HepG2 (cell line): ENCODE results near the gene FBLIM1. TPM values are rescaled to one million over a fixed set of nuclear protein-coding genes. Genes with fewer than 3 reads are reported as not detected.
A peak's percentile ranks its signal among the peaks of the same experiment; 100 is the strongest.

Experiments
- ATAC-seq: fragments of 200-7000 bp; cut with Tn5 transposase; 3 replicates; pipeline ENCODE4 v1.9.1; 2020; ENCODE audit warnings: mild to moderate bottlenecking, moderate library complexity
- BruUV-seq: library from RNA; stranded (reverse); fragments of 400-500 nt; replicated peaks from 2 replicates; lab custom pipeline; 2021; lab: Mats Ljungman, UMichigan
- CTCF ChIA-PET: fragments of 300-600 bp; formaldehyde crosslinking; extraction: SDS; loops from one replicate; lab custom pipeline; 2021; ENCODE audit warnings: low total read pairs, inconsistent platforms, low intra/inter-chr PET ratio; lab: Yijun Ruan, JAX
- POLR2A ChIA-PET: fragments of 350-600 bp; sonication (Branson Sonifier 250); formaldehyde crosslinking; loops from one replicate; lab custom pipeline; 2020; ENCODE audit warnings: antibody characterized with exemption, inconsistent platforms; lab: Yijun Ruan, JAX
- DNase-seq: peaks from one replicate; pipeline ENCODE4 v3.0.0-alpha.2; 2015; ENCODE audit warnings: low spot score
- FAIRE-seq: peaks from 3 replicates; lab custom pipeline; 2011; peaks lifted over from hg19 to GRCh38; lab: Jason Lieb, UNC
- H2AFZ ChIP-seq: one replicate; pipeline ENCODE4 v1.6.1; 2011; ENCODE audit warnings: low read length, inconsistent platforms
- H3K27ac ChIP-seq: fragments of 300-600 bp; 3 replicates; pipeline ENCODE4 v1.8.0; 2011; ENCODE audit warnings: mixed run types, mild to moderate bottlenecking, mixed read lengths, low read length, inconsistent platforms; ENCODE audit not compliant: insufficient read depth; ENCODE audit errors: extremely low read length
- H3K27me3 ChIP-seq, 2 experiments: fragments of 200-600 bp in 1 of 2; 2 replicates in 1 of 2; 3 replicates in 1 of 2; pipeline versions ENCODE4 v1.6.0 to v1.8.0; 2011; ENCODE audit warnings: low read length in 2 of 2, mild to moderate bottlenecking in 2 of 2, moderate library complexity in 2 of 2, inconsistent platforms in 1 of 2; ENCODE audit not compliant: insufficient read depth in 2 of 2, control insufficient read depth in 1 of 2
- H3K36me3 ChIP-seq, 2 experiments: fragments of 200-600 bp in 1 of 2; replicated peaks in 1 of 2; 2 replicates in 1 of 2; 3 replicates in 1 of 2; pipeline versions ENCODE4 v1.5.1 to v1.8.0; 2011; ENCODE audit warnings: low read length in 2 of 2, inconsistent platforms in 1 of 2; ENCODE audit not compliant: insufficient read depth in 2 of 2, control insufficient read depth in 1 of 2
- H3K4me1 ChIP-seq: 2 replicates; pipeline ENCODE4 v1.5.1; 2012; ENCODE audit warnings: low read length, inconsistent platforms; ENCODE audit not compliant: insufficient read depth
- H3K4me2 ChIP-seq: 2 replicates; pipeline ENCODE4 v1.6.0; 2011; ENCODE audit warnings: low read depth, low read length, inconsistent platforms
- H3K4me3 ChIP-seq, 3 experiments: fragments of 200-600 bp in 1 of 3; sonication (generic), shearing (Covaris generic) in 1 of 3; replicated peaks in 1 of 3; 2 replicates each; pipeline ENCODE4 v1.5.1; 2011 to 2016; ENCODE audit warnings: low read length in 3 of 3, inconsistent platforms in 2 of 3, low read depth in 2 of 3, mild to moderate bottlenecking in 2 of 3, control low read depth in 1 of 3, mixed read lengths in 1 of 3; ENCODE audit not compliant: insufficient read depth in 1 of 3
- H3K79me2 ChIP-seq: one replicate; pipeline ENCODE4 v1.6.1; 2011; ENCODE audit warnings: low read length, inconsistent platforms; ENCODE audit not compliant: insufficient read depth
- H3K9ac ChIP-seq: 2 replicates; pipeline ENCODE4 v1.6.0; 2011; ENCODE audit warnings: mild to moderate bottlenecking, low read depth, low read length, inconsistent platforms; ENCODE audit not compliant: insufficient read depth
- H3K9me3 ChIP-seq: 2 replicates; pipeline ENCODE4 v1.5.1; 2012; ENCODE audit warnings: mild to moderate bottlenecking, low read length
- H4K20me1 ChIP-seq: 2 replicates; pipeline ENCODE4 v1.6.0; 2011; ENCODE audit warnings: inconsistent platforms, mild to moderate bottlenecking, low read length, moderate library complexity; ENCODE audit not compliant: insufficient read depth
- ATF6 ChIP-seq: sonication (generic); formaldehyde crosslinking; conservative IDR thresholded peaks from 2 replicates; pipeline ENCODE4 v1.4.0; 2020; ENCODE audit warnings: missing genetic modification reagents
- BRD4 ChIP-seq: sonication (generic); formaldehyde crosslinking; IDR thresholded peaks from 2 replicates; pipeline ENCODE4 v1.4.0; 2020; ENCODE audit warnings: missing genetic modification reagents
- CC2D1A ChIP-seq: sonication (generic); formaldehyde crosslinking; IDR thresholded peaks from 2 replicates; pipeline ENCODE4 v1.8.1; 2023; ENCODE audit warnings: mild to moderate bottlenecking, missing genetic modification reagents
- CCDC6 ChIP-seq: sonication (generic); formaldehyde crosslinking; IDR thresholded peaks from 2 replicates; pipeline ENCODE4 v1.8.1; 2022; ENCODE audit warnings: mild to moderate bottlenecking, missing genetic modification reagents, moderate library complexity
- FLYWCH1 ChIP-seq: sonication (generic); formaldehyde crosslinking; IDR thresholded peaks from 2 replicates; pipeline ENCODE4 v1.8.1; 2023; ENCODE audit warnings: mild to moderate bottlenecking, missing genetic modification reagents
- KDM3A ChIP-seq: IDR thresholded peaks from 2 replicates; pipeline ENCODE4 v1.6.1; 2018; ENCODE audit warnings: low read depth, missing compliant biosample characterization
- MAX ChIP-seq: IDR thresholded peaks from 2 replicates; pipeline ENCODE4 v1.6.1; 2012; ENCODE audit warnings: inconsistent platforms
- RXRA ChIP-seq: sonication (generic); formaldehyde crosslinking; IDR thresholded peaks from 2 replicates; pipeline ENCODE4 v1.5.1; 2020; ENCODE audit warnings: missing genetic modification reagents
- TBL1XR1 ChIP-seq: fragments of 150-350 bp; IDR thresholded peaks from 2 replicates; pipeline ENCODE4 v1.6.1; 2014; ENCODE audit warnings: borderline replicate concordance, low read length; ENCODE audit not compliant: partially characterized antibody
- TFDP1 ChIP-seq: IDR thresholded peaks from 2 replicates; pipeline ENCODE4 v1.6.1; 2016; ENCODE audit warnings: missing compliant biosample characterization, missing genetic modification reagents, borderline replicate concordance
- ZBTB21 ChIP-seq: sonication (generic); formaldehyde crosslinking; IDR thresholded peaks from 2 replicates; pipeline ENCODE4 v1.4.0; 2020; ENCODE audit warnings: missing genetic modification reagents
- ZNF33B ChIP-seq: sonication (generic); formaldehyde crosslinking; IDR thresholded peaks from 2 replicates; pipeline ENCODE4 v1.5.1; 2020; ENCODE audit warnings: mild to moderate bottlenecking, missing genetic modification reagents
- ZNF549 ChIP-seq: sonication (generic); formaldehyde crosslinking; IDR thresholded peaks from 2 replicates; pipeline ENCODE4 v1.5.0; 2020; ENCODE audit warnings: missing genetic modification reagents
- ZSCAN20 ChIP-seq: sonication (generic); formaldehyde crosslinking; IDR thresholded peaks from 2 replicates; pipeline ENCODE4 v1.4.0; 2020; ENCODE audit warnings: missing genetic modification reagents, mild to moderate bottlenecking, borderline replicate concordance
- WGBS: methylation state at CpG from one replicate; pipeline ENCODE4 v1.1.6; 2017; ENCODE audit warnings: low lambda C conversion rate; 5-methylcytosine and 5-hydroxymethylcytosine counted together
- in situ Hi-C: cut with HindIII; loops from 2 replicates; pipeline ENCODE4 v1.10.0; 2017; ENCODE audit warnings: low pct_unique_long_range_greater_than_20kb; ENCODE audit not compliant: extremely low pct_ligation_motif_present
- intact Hi-C: fragments of 100-400 bp; cut with micrococcal nuclease; formaldehyde crosslinking; loops from one replicate; pipeline ENCODE4 v1.10.0; 2022; ENCODE audit not compliant: unreplicated experiment
- polyA plus RNA-seq, 8 experiments: library from polyadenylated mRNA; depleted of rRNA in 3 of 8; stranded (reverse) in 7 of 8; unstranded in 1 of 8; fragments of >200 nt; fragmentation: Illumina TruSeq in 4 of 8; extraction: Trizol in 4 of 8; gene quantifications; 2 replicates each; pipeline versions ENCODE4 v1.2.1 to v1.2.3, GENCODE V29; 2011 to 2016; ENCODE audit warnings: low read depth in 4 of 8, missing spikeins in 1 of 8, mixed read lengths in 1 of 8; ENCODE audit not compliant: insufficient read depth in 1 of 8
- total RNA-seq, 5 experiments: library from RNA; depleted of rRNA; stranded (reverse); fragments of >200 nt; fragmentation: Illumina TruSeq; extraction: Trizol; gene quantifications; 2 replicates each; pipeline ENCODE4 v1.2.3, GENCODE V29; 2016; ENCODE audit warnings: low read depth in 1 of 5
- TF ChIP-seq, protein P1 (sequence below): IDR thresholded peaks from 2 replicates; pipeline ENCODE4 v1.6.1; 2016; ENCODE audit warnings: low read depth, missing genetic modification reagents, missing compliant biosample characterization

FBLIM1 gene
- total and polyA plus RNA-seq, 2 of the 13 experiments (the other 11 are each of a cell fraction or from before 2014, with no cell fraction given), result 10.6 to 23.0 TPM

- in situ Hi-C loops (loop anchor here (5.0 kb wide), 1 partner anchor 147 kb away; no protein-coding TSS in a partner anchor), intact Hi-C loops (loop anchor here (10.0 kb wide), 1 partner anchor 59 kb away; the partner anchor contains the start of gene PLEKHM2)
- Histone ChIP-seq H3K9ac (peak overlapping the region; percentile 21; the same call in 1 of the 2 replicates), H3K4me3 (peak overlapping the region in 1 of 3 experiments; percentile 48; a peak in 1 of 6 replicates), H2AFZ (no peak overlapping the region), H3K79me2 (no peaks in the 10 kb centered on the region), H3K36me3 (no peaks in the 10 kb centered on the region), H3K27ac (no peak overlapping the region), H3K4me1 (peaks cover 81% of the 10 kb centered on the region), H4K20me1 (no peaks in the 10 kb centered on the region), H3K27me3 (no peaks in the 10 kb centered on the region), H3K9me3 (no peaks in the 10 kb centered on the region), H3K4me2 (peak overlapping the region; percentile 61)
- DNase-seq (no peak), ATAC-seq (peak; percentile 46), FAIRE-seq (no peak)
- ChIA-PET POLR2A (interaction anchor here (1.1 to 1.6 kb wide), 2 partner anchors 141 to 155 kb away, joined by 3 to 4 read pairs; no protein-coding TSS in a partner anchor), CTCF (no interaction called here)
- 7% methylated on average over 3 of the region's 30 CpGs for WGBS
- no TSS peak for BruUV-seq
- 0 out of 2 replicates have a peak, but pooled peaks have one; percentile 62 for TF ChIP-seq ZNF33B (CRISPR knock-in tag)
- 0 out of 2 replicates have a peak, but pooled peaks have one; percentile 42 for TF ChIP-seq BRD4 (CRISPR knock-in tag)
- no peak for TF ChIP-seq CC2D1A (CRISPR knock-in tag)
- peak; percentile 52; the same call in 1 of the 2 replicates for TF ChIP-seq TFDP1 (CRISPR knock-in tag)
- TF ChIP-seq ZSCAN20 (CRISPR knock-in tag), result no peak
- no peak for TF ChIP-seq RXRA (CRISPR knock-in tag)
- TF ChIP-seq, protein P1, sequence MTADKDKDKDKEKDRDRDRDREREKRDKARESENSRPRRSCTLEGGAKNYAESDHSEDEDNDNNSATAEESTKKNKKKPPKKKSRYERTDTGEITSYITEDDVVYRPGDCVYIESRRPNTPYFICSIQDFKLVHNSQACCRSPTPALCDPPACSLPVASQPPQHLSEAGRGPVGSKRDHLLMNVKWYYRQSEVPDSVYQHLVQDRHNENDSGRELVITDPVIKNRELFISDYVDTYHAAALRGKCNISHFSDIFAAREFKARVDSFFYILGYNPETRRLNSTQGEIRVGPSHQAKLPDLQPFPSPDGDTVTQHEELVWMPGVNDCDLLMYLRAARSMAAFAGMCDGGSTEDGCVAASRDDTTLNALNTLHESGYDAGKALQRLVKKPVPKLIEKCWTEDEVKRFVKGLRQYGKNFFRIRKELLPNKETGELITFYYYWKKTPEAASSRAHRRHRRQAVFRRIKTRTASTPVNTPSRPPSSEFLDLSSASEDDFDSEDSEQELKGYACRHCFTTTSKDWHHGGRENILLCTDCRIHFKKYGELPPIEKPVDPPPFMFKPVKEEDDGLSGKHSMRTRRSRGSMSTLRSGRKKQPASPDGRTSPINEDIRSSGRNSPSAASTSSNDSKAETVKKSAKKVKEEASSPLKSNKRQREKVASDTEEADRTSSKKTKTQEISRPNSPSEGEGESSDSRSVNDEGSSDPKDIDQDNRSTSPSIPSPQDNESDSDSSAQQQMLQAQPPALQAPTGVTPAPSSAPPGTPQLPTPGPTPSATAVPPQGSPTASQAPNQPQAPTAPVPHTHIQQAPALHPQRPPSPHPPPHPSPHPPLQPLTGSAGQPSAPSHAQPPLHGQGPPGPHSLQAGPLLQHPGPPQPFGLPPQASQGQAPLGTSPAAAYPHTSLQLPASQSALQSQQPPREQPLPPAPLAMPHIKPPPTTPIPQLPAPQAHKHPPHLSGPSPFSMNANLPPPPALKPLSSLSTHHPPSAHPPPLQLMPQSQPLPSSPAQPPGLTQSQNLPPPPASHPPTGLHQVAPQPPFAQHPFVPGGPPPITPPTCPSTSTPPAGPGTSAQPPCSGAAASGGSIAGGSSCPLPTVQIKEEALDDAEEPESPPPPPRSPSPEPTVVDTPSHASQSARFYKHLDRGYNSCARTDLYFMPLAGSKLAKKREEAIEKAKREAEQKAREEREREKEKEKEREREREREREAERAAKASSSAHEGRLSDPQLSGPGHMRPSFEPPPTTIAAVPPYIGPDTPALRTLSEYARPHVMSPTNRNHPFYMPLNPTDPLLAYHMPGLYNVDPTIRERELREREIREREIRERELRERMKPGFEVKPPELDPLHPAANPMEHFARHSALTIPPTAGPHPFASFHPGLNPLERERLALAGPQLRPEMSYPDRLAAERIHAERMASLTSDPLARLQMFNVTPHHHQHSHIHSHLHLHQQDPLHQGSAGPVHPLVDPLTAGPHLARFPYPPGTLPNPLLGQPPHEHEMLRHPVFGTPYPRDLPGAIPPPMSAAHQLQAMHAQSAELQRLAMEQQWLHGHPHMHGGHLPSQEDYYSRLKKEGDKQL (CRISPR knock-in tag), result no peak
- peak; percentile 31; the same call in 1 of the 2 replicates for TF ChIP-seq KDM3A (CRISPR knock-in tag)
- TF ChIP-seq ZNF549 (CRISPR knock-in tag), result no peak
- no peak for TF ChIP-seq TBL1XR1
- no peak for TF ChIP-seq ATF6 (CRISPR knock-in tag)
- no peak for TF ChIP-seq ZBTB21 (CRISPR knock-in tag)
- TF ChIP-seq MAX, result peak; percentile 80
- no peak for TF ChIP-seq CCDC6
- no peak for TF ChIP-seq FLYWCH1 (CRISPR knock-in tag)
Observed at GRCh38 chr1:15744122-15744679, 14.4 kb upstream of the FBLIM1 start.
